ENCODE data around the gene MAD2L1BP.
A peak's percentile ranks its signal among the peaks of the same experiment; 100 is the strongest.

Gene MAD2L1BP

GRCh38 chr6:43683708-43684455 lies 48.2 kb downstream of the MAD2L1BP start:
- DNase-seq (ENCODE audit: low spot score), result no peak

- DNase-seq (ENCODE audit: low spot score), result no peak
Measured at GRCh38 chr6:43687079-43687436, 51.4 kb downstream of the MAD2L1BP start.

GRCh38 chr6:43687437-43688347 lies 52.1 kb downstream of the MAD2L1BP start, which contains the start of gene MRPS18A:
MRPS18A (minus strand) TSS chr6:43687791; CDS start chr6:43687779, 12 bp downstream.
- DNase-seq (ENCODE audit: low spot score), result peak; percentile 87

- no peak for DNase-seq (ENCODE audit: low spot score)
Measured at GRCh38 chr6:43689421-43689820, 53.8 kb downstream of the MAD2L1BP start.

All from Ammon's horn (tissue), 1 donor.